Erythroblast (primary cell): ENCODE measurements around the gene EIF4G2.

ENCODE experiments used
- GATA1 ChIP-seq: IDR thresholded peaks from 2 replicates; pipeline ENCODE4 v1.6.1; 2011; ENCODE audit warnings: low read depth, mild to moderate bottlenecking, control low read depth, low read length, moderate library complexity
- POLR2A ChIP-seq: IDR thresholded peaks from 2 replicates; pipeline ENCODE4 v1.6.1; 2011; ENCODE audit warnings: mild to moderate bottlenecking, low read length

DNA sequence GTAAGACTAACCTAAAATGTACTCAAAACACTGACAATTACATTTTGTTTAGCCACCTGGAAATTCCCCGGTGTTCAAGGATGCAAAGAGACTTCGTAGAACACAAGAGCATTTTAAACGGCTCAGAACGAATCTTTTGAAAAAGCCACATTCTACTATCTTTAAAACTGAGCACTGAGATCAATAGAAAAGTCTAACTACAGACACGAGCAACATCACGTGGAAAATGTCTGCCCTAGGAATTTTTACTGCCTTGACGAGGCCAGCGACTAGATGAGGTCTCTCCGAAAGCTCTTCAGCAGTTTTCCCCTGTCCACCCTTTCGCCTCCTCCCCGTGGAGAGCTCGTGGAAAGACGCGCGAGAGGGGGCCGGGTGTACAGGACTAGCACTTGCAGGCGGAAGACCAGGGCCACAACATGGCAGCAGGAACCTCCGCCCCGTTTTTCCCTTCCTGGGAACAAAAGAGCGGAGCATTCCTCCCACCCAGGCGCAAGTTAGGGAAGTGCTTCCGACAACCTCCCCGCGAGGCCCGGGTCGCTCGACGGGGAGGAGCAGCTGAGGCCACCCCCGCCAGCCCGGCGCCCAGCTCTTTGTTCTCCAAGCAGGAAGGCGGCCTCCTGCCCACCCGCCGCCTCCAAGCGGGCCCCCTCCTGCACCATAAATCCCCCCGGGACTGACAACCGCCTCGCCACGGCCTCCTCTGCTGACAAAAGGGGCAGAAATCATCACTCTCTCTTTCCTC, 1.1 kb downstream of the EIF4G2 start:
- TF ChIP-seq POLR2A, result no peak
- no peak for TF ChIP-seq GATA1
